GM19193 (cell line): ENCODE results near the gene MEF2B.

Experiments used
- POLR2A ChIP-seq: IDR thresholded peaks from 4 replicates; pipeline ENCODE4 v1.6.1; 2011; ENCODE audit not compliant: insufficient read depth, insufficient read length; ENCODE audit errors: extremely low read depth

Gene MEF2B

DNA sequence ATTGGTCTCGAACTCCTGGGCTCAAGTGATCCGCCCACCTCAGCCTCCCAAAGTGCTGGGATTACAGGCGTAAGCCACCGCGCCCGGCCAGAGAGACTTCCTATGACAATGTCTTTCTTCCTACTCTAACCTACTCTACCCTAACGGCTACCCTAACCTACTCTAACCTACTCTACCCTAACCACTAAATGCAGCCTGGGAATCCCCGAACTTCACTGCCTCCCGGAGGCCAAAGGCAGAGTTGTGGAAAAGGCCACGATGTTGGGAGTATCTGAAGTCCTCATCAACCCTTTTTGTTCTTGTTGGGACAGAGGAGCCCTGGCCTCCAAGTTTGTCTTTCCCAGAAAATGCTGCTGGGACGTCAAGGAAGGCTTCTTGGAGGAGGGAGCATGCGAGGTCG is 34.1 kb upstream of the MEF2B start:
- no peak for TF ChIP-seq POLR2A

DNA sequence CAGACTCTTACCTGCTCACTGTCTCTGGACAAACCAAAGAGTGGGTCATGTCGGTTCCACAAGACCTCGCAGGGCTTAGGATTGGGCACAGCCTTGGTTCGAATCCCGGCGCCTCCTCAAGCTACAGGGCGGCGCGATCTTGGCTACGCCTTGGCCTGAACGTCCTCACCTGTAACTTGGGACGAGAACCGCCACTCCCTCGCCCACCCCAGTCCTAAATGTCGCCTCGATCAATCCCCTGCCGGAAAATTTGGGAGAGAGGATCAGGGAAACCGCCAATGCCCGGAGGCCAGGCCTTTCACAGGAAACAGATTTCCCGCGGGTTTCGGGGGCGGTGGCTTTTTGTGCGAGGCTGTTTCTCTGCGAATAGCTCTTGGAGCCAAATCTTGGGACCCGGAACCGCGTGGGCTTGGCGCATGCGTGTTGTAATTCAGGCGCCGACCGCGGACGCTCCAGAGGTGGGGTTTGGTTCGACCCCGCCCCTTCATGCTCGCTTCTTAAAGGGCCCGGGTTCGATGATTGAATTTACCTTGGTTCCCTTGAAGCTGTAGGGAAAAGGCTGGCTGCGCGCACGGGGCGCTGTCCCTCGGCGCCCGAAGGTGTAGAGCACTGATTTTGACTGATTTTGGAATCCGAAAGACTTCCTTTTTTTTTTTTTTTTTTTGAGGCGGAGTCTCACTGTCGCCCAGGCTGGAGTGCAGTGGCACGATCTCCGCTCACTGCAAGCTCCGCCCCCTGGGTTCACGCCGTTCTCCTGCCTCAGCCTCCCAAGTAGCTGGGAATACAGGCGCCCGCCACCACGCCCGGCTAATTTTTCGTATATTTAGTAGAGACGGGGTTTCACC is 33.2 kb upstream of the MEF2B start, which contains the start of gene NR2C2AP:
TSS of gene NR2C2AP (minus strand) at position 403 of the 845 bp plus-strand sequence. CDS start at position 49, 354 bp downstream.
- peak; percentile 64 for TF ChIP-seq POLR2A

DNA sequence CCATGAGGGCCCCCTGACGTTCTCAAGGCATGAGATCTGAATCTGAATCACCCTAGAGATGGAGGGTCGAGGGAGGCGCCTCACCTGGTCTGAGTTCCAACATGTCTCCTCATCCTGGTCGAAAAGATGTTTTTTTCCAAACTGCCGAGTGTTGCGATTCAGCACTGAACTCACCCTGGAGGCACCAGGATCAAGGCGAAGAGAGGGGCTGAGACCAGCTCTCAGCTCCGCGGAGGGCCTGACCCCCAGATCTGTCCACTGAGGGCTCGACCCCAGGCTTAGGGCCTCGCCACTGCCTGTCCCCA is 32.6 kb upstream of the MEF2B start:
- no peak for TF ChIP-seq POLR2A

DNA sequence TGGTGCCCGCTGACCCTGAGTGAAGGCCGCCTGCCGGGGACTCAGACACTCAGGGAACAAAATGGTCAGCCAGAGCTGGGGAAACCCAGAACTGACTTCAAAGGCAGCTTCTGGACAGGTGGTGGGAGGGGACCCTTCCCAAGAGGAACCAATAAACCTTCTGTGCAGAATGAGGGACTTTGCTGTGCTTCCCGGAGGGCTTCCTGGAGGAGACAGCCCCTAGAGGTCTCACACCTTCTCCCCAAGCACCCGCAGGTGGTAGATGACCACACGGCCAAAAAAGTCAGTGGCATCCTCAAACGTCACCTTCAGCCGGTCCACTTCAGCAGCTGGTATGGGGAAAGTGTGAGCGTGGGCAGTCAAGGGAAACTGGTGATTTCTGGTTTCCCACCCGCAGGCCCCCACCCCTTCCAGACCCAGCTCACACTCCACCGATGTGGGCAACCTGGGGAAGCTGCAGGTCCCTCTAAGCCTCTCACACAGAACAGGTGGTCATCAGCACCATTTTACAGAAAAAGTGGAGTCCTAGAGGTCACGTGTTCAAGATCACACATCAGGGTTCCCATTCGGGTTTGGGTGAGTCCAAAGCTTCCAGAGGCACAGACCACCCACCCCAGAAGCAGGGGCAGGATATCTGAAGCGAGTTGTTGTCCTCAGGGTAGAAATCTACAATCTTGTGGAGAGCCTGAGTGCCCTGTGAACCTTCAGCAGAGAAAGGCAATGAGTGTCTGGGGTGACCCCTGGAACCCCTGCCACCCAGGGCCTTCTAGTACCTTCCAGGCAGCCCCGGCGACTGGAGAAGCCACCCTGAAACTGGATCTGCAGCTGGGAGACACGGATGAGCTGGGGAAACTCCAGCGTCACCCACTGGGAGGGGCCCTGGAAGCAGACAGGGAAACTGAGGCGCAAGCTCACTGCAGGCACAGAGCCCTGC is 31.9 kb upstream of the MEF2B start:
- TF ChIP-seq POLR2A, result no peak

DNA sequence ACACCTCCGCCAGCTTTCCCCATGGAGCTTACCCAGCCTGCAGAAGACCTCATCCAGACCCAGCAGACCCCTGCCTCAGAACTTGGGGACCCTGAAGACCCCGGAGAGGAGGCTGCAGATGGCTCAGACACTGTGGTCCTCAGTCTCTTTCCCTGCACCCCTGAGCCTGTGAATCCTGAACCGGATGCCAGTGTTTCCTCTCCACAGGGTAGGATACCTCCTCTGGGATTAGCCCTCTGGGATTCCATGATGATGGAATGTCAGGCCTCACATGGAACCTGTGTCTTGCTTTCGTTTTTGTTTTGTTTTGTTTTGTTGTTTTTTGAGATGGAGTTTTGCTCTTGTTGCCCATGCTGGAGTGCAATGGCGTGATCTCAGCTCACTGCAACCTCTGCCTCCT is 23.9 kb upstream of the MEF2B start:
- no peak for TF ChIP-seq POLR2A

DNA sequence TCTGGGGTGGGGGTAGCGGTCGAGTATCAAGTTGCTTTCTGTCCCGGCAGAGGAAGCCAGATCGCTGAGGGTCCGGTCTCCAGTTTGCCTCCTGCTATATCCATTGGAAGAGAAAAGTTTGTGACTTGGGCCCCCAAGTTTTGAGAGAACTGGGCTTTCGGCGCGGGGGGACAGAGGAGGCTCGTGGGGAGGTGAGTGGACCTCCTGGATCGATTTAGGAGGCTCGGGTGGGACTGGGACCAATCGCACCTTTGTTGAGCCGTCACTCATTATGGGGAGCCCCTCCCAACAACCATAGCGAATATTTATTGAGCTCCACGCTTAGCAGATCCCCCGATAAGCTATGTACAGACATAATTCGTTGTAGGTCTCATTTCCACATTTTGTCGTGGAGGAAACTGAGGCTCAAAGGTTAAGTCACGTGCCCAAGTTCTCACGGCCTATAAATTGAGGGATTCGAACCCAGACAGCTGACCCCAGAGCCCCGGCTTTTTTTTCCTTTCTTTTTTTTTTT is 22.9 kb upstream of the MEF2B start:
- TF ChIP-seq POLR2A, result peak; percentile 55

DNA sequence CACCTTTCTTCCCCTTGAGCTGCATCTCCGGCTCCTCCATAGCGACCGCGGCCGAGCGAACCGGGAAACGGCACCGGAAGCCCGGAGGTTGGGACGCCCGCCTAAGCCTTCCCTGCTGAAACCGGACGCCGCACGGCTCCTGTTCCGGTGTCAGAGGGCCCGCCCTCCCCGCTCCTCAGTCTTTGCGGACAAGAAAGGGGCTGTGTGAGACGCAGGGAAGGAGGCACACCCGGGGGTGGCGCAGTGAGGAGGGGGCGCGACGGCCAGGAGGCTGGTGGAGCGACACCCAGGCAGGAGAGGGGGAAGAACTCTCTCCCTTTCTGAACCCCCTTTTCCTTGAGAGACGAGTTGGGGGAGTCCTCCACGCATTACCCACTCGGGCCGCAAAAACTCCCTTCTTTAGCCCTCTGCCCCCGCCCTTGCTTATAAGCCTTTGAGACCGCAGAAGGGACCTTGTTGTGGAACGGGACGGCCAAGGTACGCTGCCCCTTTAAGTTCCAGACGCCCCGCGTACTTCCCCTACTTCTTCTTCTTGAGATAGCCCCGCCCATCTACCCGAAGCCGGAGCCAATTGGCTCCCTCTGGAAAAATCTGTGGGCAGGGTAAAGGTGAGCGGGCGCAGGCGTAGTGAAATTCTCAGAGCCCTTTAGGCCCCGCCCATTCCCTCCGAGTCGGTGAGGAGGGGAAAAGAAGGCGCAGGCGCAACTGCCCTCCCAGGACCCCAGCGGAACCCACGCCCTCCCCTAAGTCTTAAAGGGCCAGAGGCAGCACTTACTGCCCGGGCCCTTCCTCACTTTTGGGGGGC is 22.2 kb upstream of the MEF2B start, which contains the start of the genes BORCS8 and RFXANK:
TSS of gene BORCS8 (minus strand) at position 75 of the 805 bp plus-strand sequence. CDS start at position 40, 35 bp downstream.
TSS of gene RFXANK (plus strand) at position 181 of the 805 bp plus-strand sequence. CDS start 1,689 bp downstream, outside the sequence.
- peak; percentile 81 for TF ChIP-seq POLR2A

DNA sequence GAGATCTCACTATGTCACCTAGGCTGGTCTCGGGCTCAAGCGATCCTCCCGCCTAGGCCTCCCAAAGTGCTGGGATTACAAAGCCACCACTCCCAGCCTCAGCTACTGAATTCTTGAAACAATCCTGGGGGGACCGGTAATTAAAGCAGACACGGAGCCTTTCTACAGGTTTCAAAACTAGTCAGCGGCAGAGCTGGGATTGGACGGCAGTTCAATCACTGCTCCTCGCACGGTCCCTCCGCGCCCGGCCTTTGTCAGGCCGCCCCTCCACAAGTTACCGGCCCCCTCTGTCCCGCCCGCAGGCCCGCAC is 21.7 kb upstream of the MEF2B start:
- TF ChIP-seq POLR2A, result no peak

DNA sequence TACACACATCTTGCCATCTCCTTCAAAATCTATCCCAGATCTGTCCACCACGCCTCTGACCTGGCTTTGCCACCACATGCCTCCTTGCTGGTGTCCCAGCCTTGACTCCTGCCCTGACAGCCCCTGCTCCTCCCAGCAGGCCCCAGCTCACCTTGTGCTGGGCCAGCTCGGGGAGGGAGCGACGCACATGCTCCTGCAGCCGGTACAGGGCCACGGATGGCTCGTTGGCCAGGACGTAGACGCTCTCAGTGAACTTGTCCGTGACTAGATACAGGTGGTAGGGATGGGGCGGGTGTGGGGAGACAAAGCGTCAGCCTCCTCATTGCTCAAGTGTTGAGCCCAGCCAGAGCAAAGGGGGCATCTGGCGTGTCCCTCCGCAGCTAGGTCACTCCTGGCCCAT is 16.7 kb upstream of the MEF2B start:
- TF ChIP-seq POLR2A, result no peak

DNA sequence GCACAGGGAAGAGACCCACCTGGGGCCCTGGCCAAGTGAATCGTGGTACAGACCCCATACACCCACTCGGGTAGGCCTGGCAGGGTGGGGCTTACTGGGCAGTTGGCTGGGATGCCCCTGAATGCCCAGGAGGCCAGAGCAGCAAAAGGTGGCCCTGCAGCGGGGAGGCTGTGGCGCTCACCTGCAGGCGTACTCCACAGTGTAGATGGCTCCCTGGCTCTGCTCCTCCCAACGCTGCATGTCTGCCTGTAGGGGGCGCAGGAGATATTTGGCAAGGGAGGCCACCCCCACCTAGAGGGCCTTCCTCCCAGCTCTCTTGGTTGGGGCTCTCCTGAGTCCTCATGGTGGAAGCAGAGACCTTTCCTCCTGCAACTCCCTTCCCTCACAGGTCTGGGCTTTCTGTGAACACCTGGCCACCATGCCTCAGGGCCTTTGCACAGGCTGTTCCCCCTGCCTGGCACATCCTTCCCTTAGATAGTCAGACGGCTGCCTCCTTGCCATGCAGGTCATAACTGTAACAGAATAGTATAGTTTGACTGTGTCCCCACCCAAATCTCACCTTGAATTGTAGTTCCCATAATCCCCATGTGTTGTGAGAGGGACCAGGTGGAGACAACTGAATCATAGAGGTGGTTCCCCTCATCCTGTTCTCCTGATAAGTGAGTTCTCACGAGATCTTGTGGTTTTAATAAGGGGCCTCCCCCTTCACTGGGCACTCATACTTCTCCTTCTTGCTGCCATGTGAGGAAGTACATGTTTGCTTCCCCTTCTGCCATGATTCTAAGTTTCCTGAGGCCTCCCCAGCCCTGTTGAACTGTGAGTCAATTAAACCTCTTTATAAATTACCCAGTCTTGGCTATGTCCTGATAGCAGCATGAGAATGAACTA is 16.0 kb upstream of the MEF2B start:
- no peak for TF ChIP-seq POLR2A

DNA sequence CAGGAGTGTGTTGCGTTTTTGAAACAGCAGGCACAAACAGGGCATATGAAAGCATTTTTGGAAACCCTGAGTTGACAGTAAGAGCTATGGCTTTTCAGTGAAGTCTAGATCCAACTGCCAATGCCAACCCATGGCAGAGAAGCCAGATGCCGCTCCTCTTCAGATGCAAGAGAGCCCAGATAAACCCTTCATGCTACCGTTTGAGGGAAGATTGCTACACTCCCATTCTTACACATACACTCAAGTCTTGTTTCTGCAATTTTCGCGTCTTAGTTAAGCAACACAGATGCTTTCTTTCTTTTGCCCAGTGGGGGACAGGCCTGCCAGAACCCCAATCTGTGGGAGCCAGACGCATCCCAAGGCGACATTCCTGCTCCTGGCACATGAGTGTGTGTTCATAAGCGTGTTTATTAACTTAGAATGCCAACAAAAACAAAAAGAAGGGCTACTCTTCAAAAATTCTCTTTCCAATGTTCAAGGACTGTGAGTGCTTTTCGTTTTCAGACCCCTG is 11.5 kb upstream of the MEF2B start:
- TF ChIP-seq POLR2A, result no peak

DNA sequence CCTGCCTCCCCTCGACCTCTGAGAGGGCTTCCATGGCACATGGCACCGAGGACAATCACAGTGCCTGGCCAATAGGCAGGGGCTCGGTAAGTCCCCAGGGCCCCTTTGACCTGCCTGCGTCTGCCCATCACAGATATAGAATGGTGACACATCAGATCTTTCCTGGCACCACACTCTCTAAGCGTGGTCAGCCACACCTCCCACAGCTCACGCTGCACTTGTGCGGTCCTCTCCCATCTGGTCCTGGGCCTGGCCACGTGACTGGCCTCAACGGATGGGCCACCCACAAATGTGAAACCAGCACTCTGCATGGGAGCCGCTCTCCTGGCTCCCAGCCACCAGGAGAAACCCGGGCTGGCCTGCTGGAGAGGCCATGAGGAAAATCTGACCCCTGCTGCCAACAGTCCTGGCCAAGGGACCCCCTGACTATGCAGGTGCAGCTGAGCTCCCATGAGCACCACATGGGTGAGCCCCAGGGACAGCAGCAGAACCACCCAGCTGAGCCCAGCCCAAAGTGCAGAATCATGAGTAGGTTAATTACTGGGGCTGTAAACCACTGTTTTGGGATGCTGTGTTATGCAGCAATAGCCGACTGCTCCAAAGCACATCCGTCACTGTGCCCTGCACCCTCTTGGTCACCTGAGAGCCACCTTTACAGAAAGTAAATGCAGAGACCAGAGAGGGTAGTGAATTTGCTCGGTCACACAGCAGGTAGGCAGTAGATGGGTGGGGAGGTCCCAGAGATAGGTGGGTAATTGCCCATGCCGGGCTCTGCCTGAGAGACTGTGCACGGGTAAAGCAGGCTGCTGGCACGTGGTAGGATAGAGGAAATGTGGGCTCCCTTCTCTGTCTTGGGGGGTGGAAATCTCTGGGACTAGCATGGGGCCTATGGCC is 9.7 kb upstream of the MEF2B start:
- TF ChIP-seq POLR2A, result no peak

DNA sequence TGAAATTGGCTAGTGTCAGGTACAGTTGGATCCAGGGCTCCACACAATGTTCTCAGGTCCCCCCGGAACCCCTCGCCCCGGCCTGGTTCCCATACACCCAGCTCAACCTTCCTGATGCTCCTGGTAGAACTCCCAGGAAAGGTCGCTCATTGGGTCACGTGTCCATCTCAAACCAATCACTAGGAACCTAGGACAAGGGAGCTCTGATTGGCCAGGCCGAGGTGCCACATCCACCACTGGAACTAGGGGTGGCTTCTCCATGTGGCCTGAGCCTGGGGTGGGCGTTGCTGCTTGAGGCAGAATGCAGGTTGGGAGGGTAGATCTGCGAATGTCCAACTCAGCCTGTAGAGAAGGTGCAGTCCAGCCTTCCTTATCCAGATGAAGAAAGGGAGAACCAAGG is 6.9 kb upstream of the MEF2B start:
- TF ChIP-seq POLR2A, result no peak
